ENCODE measurements around the gene RUVBL2.
A peak's percentile ranks its signal among the peaks of the same experiment; 100 is the strongest.

Gene RUVBL2

DNA sequence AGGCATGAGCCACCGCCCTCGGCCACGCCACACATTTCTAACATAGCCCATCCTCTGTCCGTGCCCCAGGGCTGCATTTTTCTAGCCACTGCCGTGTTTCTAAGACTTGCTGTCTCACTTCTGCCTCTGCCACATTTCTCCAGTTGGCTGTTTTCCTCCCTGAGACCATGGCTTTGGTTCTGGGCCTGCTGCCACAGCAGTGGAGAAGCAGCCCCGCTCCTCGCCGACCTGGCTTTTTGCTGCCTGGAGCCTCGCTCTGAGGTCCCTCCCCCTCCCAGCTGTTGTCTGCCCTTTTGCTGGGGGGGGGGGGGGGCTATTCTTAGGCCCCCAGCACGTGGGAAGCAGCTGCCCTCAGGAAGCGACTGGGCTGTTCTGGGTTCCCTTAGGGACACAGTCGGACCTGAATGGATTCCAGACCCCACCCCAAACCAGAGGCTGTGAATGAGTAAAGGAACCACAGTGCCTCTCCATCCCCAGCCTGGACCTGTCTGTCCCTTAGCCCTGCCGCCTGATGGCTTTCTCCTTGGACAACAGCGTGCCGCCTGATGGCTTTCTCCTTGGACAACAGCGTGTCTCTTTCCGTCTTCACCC lies 3.9 kb upstream of the RUVBL2 start:
- no peak for DNase-seq

- DNase-seq, result no peak
These were observed 3.3 kb upstream of the RUVBL2 start for GRCh38 chr19:48990400-48990799.

GRCh38 chr19:48991011-48991609 lies 2.6 kb upstream of the RUVBL2 start:
- no peak for DNase-seq

DNA sequence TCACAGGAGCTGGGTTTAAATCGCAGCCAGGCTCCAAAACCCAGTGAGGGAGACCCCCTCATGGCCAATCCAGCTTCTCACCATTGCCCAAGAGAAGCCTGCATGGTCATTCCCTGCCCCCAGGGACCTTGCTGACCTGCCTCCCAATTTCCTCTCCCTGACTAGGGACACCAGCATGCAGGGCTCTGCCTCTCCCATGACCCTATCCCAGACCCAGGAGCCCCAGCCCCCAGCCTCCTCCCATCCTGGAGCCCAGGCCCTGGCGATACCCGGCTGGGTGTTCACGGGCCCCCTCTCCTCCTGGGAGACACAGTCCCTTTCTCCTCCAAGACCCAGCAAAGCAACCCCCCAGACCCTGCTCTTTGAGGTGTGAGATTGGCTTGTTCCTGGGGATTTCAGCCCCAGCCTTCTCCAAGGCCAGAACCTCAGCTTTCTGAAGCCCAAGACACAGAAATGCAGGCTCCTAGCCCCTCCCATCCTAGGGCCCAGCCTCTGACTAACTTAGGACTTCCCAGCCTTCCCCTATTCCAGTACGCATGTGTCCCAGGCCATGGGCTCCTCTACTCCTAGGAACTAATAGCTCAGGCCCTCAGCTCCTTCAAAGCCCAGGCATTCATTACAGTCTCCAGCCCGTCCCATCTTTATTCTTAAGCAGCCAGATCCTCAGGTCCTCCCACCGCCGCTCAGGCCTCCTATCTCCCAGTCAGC lies 1.7 kb upstream of the RUVBL2 start:
- no peak for DNase-seq

GRCh38 chr19:48992581-48993174 lies 1.0 kb upstream of the RUVBL2 start:
- DNase-seq, result no peak

GRCh38 chr19:48994035-48994386 lies 324 bp downstream of the RUVBL2 start:
- DNase-seq, result no peak

DNA sequence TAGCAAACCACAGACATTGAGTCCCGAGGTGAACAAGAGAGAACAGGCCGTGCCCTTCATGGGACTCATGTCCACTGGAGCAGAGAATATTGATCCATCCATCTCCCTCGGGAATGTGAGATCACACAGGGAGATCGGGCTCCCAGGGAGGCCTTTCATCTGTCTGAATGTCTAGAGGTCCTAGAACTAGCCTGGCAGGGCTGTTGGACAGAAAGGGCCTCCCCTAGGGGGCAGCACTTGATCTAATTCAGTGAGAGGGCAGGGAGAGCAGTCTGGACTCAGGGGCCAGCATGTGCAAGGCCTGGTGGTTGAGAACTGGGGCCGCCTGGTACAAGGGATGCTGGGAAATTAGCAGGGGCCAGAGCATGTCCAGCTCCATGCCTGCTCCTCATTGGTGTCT lies 4.3 kb downstream of the RUVBL2 start:
- DNase-seq, result peak; percentile 40 to 63

- DNase-seq, result no peak
These were observed 6.0 kb downstream of the RUVBL2 start for GRCh38 chr19:48999481-49000325.

GRCh38 chr19:49004133-49004532 lies 10.4 kb downstream of the RUVBL2 start:
- DNase-seq, result no peak

GRCh38 chr19:49004964-49005614 lies 11.4 kb downstream of the RUVBL2 start:
- no peak for DNase-seq

DNA sequence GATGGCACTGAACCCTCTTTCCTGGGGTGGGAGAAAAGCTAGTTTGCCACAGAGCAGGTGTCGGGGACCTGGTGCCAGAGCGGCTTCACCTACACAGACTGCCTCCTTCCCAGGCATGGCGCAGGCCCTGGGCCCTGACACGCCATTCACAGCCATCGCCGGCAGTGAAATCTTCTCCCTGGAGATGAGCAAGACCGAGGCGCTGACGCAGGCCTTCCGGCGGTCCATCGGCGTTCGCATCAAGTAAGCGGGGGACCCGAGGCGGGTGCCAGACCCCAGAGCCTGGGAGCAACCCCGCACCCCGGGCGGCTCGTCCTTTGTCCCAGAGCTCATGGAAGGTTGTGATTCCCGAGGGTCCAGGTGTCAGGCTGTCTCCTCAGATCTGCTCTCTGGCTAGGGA lies 13.2 kb downstream of the RUVBL2 start:
- no peak for DNase-seq

DNA sequence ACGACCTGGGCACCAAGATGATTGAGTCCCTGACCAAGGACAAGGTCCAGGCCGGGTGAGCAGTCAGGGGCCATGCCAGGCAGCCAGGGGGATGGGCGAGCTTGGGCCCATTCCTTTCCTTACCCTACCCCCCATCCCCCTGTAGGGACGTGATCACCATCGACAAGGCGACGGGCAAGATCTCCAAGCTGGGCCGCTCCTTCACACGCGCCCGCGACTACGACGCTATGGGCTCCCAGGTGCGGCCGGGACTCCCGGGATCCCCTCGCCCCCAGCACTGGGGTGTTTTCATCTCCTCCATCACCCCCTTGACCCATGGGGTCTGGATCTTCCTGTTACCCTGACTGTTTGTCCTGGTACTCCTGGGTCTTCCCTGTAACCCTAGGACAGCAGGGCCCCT lies 16.1 kb downstream of the RUVBL2 start:
- no peak for DNase-seq

DNA sequence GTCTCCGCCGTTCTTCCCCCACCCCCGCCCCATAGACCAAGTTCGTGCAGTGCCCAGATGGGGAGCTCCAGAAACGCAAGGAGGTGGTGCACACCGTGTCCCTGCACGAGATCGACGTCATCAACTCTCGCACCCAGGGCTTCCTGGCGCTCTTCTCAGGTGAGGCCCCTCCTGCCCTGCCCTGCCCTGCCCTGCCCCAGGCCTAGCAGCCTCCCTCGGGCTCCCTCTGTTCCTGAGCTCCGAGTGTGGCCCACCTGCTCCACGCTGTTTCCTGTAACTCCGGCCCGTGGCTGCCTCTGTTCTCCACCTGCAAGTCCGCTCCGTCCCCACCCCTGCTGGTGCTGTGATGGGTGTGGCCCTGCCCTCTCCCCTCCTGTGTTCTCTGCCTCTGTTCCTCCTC lies 16.8 kb downstream of the RUVBL2 start:
- no peak for DNase-seq

GRCh38 chr19:49011194-49011593 lies 17.5 kb downstream of the RUVBL2 start:
- DNase-seq, result no peak

DNA sequence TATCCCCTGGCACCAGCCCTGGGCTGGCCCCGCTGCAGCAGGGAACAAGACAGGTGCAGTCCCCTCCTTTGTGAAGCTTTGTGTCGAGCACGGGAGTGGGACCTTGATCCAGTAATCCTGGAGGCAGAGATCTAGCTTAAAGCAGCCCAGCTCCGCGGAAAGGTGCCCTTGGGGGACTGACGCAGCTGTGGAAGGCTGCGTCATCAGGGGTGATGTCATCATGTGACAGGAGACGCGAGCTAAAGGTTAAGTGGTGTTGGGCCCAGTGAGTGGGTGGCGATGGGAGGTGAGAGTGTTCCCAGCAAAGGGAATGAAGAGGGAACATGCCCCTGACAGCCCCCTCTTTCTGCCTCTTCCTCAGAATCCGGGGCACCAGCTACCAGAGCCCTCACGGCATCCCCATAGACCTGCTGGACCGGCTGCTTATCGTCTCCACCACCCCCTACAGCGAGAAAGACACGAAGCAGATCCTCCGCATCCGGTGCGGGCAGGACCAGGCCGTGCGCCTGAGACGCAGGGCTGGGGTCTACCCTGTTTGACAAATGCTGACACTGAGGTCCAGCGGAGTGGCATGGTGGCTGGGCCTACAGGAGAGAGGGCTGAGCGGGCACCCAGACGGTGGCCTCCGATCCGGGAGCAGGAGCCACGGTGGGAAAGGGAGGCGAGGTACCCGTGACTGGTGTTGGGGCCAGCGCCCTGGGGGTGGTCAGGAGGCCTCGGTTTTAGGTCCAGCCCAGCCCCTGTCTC lies 20.6 kb downstream of the RUVBL2 start:
- DNase-seq, result no peak

GRCh38 chr19:49014870-49015255 lies 21.2 kb downstream of the RUVBL2 start:
- DNase-seq, result no peak

GRCh38 chr19:49016067-49016839 lies 22.6 kb downstream of the RUVBL2 start:
- DNase-seq, result no peak

DNA sequence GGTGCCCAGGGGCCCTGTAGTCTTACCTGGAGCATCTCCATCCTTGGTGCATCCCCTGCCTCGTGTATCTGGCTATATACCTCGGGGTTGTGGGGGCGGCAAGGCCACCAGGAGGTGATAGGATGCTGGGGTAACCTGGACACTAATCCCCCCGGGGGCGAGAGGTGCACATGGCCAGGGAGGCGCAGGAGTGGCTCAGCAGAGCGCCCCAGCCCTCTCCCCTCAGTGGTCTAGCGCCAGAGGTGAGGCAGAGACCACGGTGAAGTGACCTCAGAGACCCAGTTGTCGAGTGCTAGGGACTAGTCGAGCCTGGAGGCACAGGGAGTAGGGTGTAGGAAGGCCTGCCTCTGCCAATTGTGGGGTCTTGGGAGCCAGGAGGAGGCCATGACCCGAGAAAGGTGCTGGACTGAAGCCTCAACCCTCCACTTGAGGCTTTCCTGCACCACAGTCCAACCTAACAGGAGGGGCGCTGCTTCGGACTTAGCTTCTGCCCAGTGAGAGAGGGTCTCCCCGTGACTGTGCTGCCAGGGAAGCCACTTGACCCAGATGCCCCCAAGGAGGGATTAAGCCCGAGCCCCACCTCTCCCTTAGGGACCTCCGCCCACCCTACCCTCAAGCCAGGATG lies 23.5 kb downstream of the RUVBL2 start, which contains the start of gene LHB:
Gene LHB, minus strand, starts transcription at position 51 of the 625 bp plus-strand sequence. Its CDS starts 10 bp downstream, at position 41.
- no peak for DNase-seq

- DNase-seq, result peak; percentile 55 to 80
These were observed 24.1 kb downstream of the RUVBL2 start for GRCh38 chr19:49017666-49018351.

Measured in NCI-H1930 (cell line).